HepG2 (cell line): ENCODE data around the gene KIF6. TPM values are rescaled to one million over a fixed set of nuclear protein-coding genes. Genes with fewer than 3 reads are reported as not detected.
A peak's percentile ranks its signal among the peaks of the same experiment; 100 is the strongest.

ENCODE experiments used
- ATAC-seq: fragments of 200-7000 bp; cut with Tn5 transposase; 3 replicates; pipeline ENCODE4 v1.9.1; 2020; ENCODE audit warnings: mild to moderate bottlenecking, moderate library complexity
- BruUV-seq: library from RNA; stranded (reverse); fragments of 400-500 nt; replicated peaks from 2 replicates; lab custom pipeline; 2021; lab: Mats Ljungman, UMichigan
- CTCF ChIA-PET: fragments of 300-600 bp; formaldehyde crosslinking; extraction: SDS; loops from one replicate; lab custom pipeline; 2021; ENCODE audit warnings: low total read pairs, inconsistent platforms, low intra/inter-chr PET ratio; lab: Yijun Ruan, JAX
- POLR2A ChIA-PET: fragments of 350-600 bp; sonication (Branson Sonifier 250); formaldehyde crosslinking; loops from one replicate; lab custom pipeline; 2020; ENCODE audit warnings: antibody characterized with exemption, inconsistent platforms; lab: Yijun Ruan, JAX
- DNase-seq: peaks from one replicate; pipeline ENCODE4 v3.0.0-alpha.2; 2015; ENCODE audit warnings: low spot score
- FAIRE-seq: peaks from 3 replicates; lab custom pipeline; 2011; peaks lifted over from hg19 to GRCh38; lab: Jason Lieb, UNC
- H2AFZ ChIP-seq: one replicate; pipeline ENCODE4 v1.6.1; 2011; ENCODE audit warnings: low read length, inconsistent platforms
- H3K27ac ChIP-seq: fragments of 300-600 bp; 3 replicates; pipeline ENCODE4 v1.8.0; 2011; ENCODE audit warnings: mixed run types, mild to moderate bottlenecking, mixed read lengths, low read length, inconsistent platforms; ENCODE audit not compliant: insufficient read depth; ENCODE audit errors: extremely low read length
- H3K27me3 ChIP-seq, 2 experiments: fragments of 200-600 bp in 1 of 2; 2 replicates in 1 of 2; 3 replicates in 1 of 2; pipeline versions ENCODE4 v1.6.0 to v1.8.0; 2011; ENCODE audit warnings: low read length in 2 of 2, mild to moderate bottlenecking in 2 of 2, moderate library complexity in 2 of 2, inconsistent platforms in 1 of 2; ENCODE audit not compliant: insufficient read depth in 2 of 2, control insufficient read depth in 1 of 2
- H3K36me3 ChIP-seq, 2 experiments: fragments of 200-600 bp in 1 of 2; replicated peaks in 1 of 2; 2 replicates in 1 of 2; 3 replicates in 1 of 2; pipeline versions ENCODE4 v1.5.1 to v1.8.0; 2011; ENCODE audit warnings: low read length in 2 of 2, inconsistent platforms in 1 of 2; ENCODE audit not compliant: insufficient read depth in 2 of 2, control insufficient read depth in 1 of 2
- H3K4me1 ChIP-seq: 2 replicates; pipeline ENCODE4 v1.5.1; 2012; ENCODE audit warnings: low read length, inconsistent platforms; ENCODE audit not compliant: insufficient read depth
- H3K4me2 ChIP-seq: 2 replicates; pipeline ENCODE4 v1.6.0; 2011; ENCODE audit warnings: low read depth, low read length, inconsistent platforms
- H3K4me3 ChIP-seq, 3 experiments: fragments of 200-600 bp in 1 of 3; sonication (generic), shearing (Covaris generic) in 1 of 3; replicated peaks in 1 of 3; 2 replicates each; pipeline ENCODE4 v1.5.1; 2011 to 2016; ENCODE audit warnings: low read length in 3 of 3, inconsistent platforms in 2 of 3, low read depth in 2 of 3, mild to moderate bottlenecking in 2 of 3, control low read depth in 1 of 3, mixed read lengths in 1 of 3; ENCODE audit not compliant: insufficient read depth in 1 of 3
- H3K79me2 ChIP-seq: one replicate; pipeline ENCODE4 v1.6.1; 2011; ENCODE audit warnings: low read length, inconsistent platforms; ENCODE audit not compliant: insufficient read depth
- H3K9ac ChIP-seq: 2 replicates; pipeline ENCODE4 v1.6.0; 2011; ENCODE audit warnings: mild to moderate bottlenecking, low read depth, low read length, inconsistent platforms; ENCODE audit not compliant: insufficient read depth
- H3K9me3 ChIP-seq: 2 replicates; pipeline ENCODE4 v1.5.1; 2012; ENCODE audit warnings: mild to moderate bottlenecking, low read length
- H4K20me1 ChIP-seq: 2 replicates; pipeline ENCODE4 v1.6.0; 2011; ENCODE audit warnings: inconsistent platforms, mild to moderate bottlenecking, low read length, moderate library complexity; ENCODE audit not compliant: insufficient read depth
- RERE ChIP-seq: IDR thresholded peaks from 2 replicates; pipeline ENCODE4 v1.6.1; 2016; ENCODE audit warnings: low read depth, missing genetic modification reagents, missing compliant biosample characterization
- RFX1 ChIP-seq: fragments of 450-650 bp; IDR thresholded peaks from 2 replicates; pipeline ENCODE4 v1.6.1; 2017
- ZNF234 ChIP-seq: sonication (generic); formaldehyde crosslinking; conservative IDR thresholded peaks from 2 replicates; pipeline ENCODE4 v1.5.1; 2020; ENCODE audit warnings: mild to moderate bottlenecking, missing genetic modification reagents
- ZNF7 ChIP-seq: IDR thresholded peaks from 2 replicates; pipeline ENCODE4 v1.6.1; 2016; ENCODE audit warnings: missing biosample characterization, missing genetic modification reagents
- WGBS: methylation state at CpG from one replicate; pipeline ENCODE4 v1.1.6; 2017; ENCODE audit warnings: low lambda C conversion rate; 5-methylcytosine and 5-hydroxymethylcytosine counted together
- in situ Hi-C: cut with HindIII; loops from 2 replicates; pipeline ENCODE4 v1.10.0; 2017; ENCODE audit warnings: low pct_unique_long_range_greater_than_20kb; ENCODE audit not compliant: extremely low pct_ligation_motif_present
- intact Hi-C: fragments of 100-400 bp; cut with micrococcal nuclease; formaldehyde crosslinking; loops from one replicate; pipeline ENCODE4 v1.10.0; 2022; ENCODE audit not compliant: unreplicated experiment
- polyA plus RNA-seq, 8 experiments: library from polyadenylated mRNA; depleted of rRNA in 3 of 8; stranded (reverse) in 7 of 8; unstranded in 1 of 8; fragments of >200 nt; fragmentation: Illumina TruSeq in 4 of 8; extraction: Trizol in 4 of 8; gene quantifications; 2 replicates each; pipeline versions ENCODE4 v1.2.1 to v1.2.3, GENCODE V29; 2011 to 2016; ENCODE audit warnings: low read depth in 4 of 8, missing spikeins in 1 of 8, mixed read lengths in 1 of 8; ENCODE audit not compliant: insufficient read depth in 1 of 8
- total RNA-seq, 5 experiments: library from RNA; depleted of rRNA; stranded (reverse); fragments of >200 nt; fragmentation: Illumina TruSeq; extraction: Trizol; gene quantifications; 2 replicates each; pipeline ENCODE4 v1.2.3, GENCODE V29; 2016; ENCODE audit warnings: low read depth in 1 of 5

The KIF6 gene
- total and polyA plus RNA-seq, 2 of the 13 experiments (the other 11 are each of a cell fraction or from before 2014, with no cell fraction given), result 0.04 to 0.27 TPM

DNA sequence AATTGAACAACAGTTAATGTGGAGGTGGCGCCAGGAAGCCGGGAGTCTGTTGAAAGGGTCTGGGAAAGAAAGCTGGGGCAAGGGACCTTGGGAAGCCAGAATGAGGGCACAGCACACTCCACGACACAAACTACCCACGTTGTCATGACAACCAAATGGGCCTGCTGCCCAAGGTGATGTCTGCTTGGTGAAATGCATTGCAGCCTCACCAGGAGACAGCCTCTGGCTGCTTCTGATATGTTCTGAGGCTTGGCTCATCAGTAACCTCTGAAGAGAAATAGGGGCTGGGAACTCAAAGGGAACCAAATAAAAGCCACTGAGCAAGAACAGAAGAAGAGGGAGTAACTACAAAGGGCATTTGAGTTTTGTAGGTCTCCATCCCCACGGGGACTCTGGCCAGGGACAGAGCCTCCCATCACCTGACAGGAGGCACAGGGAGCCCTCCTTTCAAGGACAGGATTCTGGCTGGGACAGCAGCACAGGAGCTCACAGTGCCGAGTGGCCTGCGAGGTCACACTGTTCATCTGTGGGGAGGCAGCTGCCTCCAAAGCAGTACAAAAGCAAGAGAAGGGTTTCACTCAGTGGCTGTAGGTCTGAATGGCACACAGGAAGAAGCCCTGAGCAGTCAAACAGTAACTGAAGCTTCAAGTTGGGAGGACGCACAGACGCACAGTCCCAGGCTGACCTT, 358.1 kb downstream of the KIF6 start:
- no peaks in the 10 kb centered on the region for H3K36me3 ChIP-seq
- CTCF ChIA-PET, result no interaction called here
- H3K4me2 ChIP-seq, result no peak overlapping the region
- H3K4me1 ChIP-seq, result no peaks in the 10 kb centered on the region
- no peak for DNase-seq
- ATAC-seq, result no peak
- whole genome bisulfite sequencing, result 6% methylated on average over 7 of the region's 9 CpGs
- intact Hi-C loops, result no loop called here
- H4K20me1 ChIP-seq, result no peaks in the 10 kb centered on the region
- TF ChIP-seq ZNF234 (CRISPR knock-in tag) (no peak), RFX1 (peak; percentile 56; the same call in 1 of the 2 replicates), ZNF7 (CRISPR knock-in tag) (no peak), RERE (CRISPR knock-in tag) (no peak)
- TF ChIP-seq, all 625 proteins: peak for 1
- in situ Hi-C loops, result no loop called here
- Histone ChIP-seq H3K27ac (no peak overlapping the region), H3K9ac (no peak overlapping the region), H3K9me3 (no peaks in the 10 kb centered on the region), H3K27me3 (no peaks in the 10 kb centered on the region), H3K79me2 (no peaks in the 10 kb centered on the region), H3K4me3 (no peak overlapping the region), H2AFZ (no peak overlapping the region)
- POLR2A ChIA-PET, result no interaction called here
- no peak for FAIRE-seq
- BruUV-seq, result no TSS peak
